GM18517 (cell line): ENCODE data around the gene ASGR1.
"Not testable (repeated sequence)": the region's sequence is repeated elsewhere in the genome, so short reads cannot be mapped to it uniquely, and the experiment has no call there.

Experiments used
- ATAC-seq: cut with Tn5 transposase; IDR thresholded peaks from one replicate; pipeline ENCODE4 v1.9.1; 2021; ENCODE audit warnings: mild to moderate bottlenecking, moderate library complexity; ENCODE audit not compliant: unreplicated experiment

ASGR1 gene

GRCh38 chr17:7168841-7169564 lies 10.2 kb downstream of the ASGR1 start:
- not testable (repeated sequence) for ATAC-seq

GRCh38 chr17:7167832-7168231 lies 11.3 kb downstream of the ASGR1 start:
- ATAC-seq: no peak

GRCh38 chr17:7166873-7167272 lies 12.3 kb downstream of the ASGR1 start:
- no peak for ATAC-seq

- ATAC-seq: not testable (repeated sequence)
Measured at GRCh38 chr17:7159571-7159970, 19.6 kb downstream of the ASGR1 start.

GRCh38 chr17:7158424-7158823 lies 20.7 kb downstream of the ASGR1 start:
- not testable (repeated sequence) for ATAC-seq

- ATAC-seq: no peak
Measured at GRCh38 chr17:7156342-7156940, 22.7 kb downstream of the ASGR1 start.

- no peak for ATAC-seq
Measured at GRCh38 chr17:7147772-7148171, 31.4 kb downstream of the ASGR1 start.

GRCh38 chr17:7146115-7146514 lies 33.1 kb downstream of the ASGR1 start:
- no peak for ATAC-seq

GRCh38 chr17:7144213-7144612 lies 35.0 kb downstream of the ASGR1 start:
- ATAC-seq: no peak

- ATAC-seq: no peak
Measured at GRCh38 chr17:7141824-7142223, 37.3 kb downstream of the ASGR1 start.

- no peak for ATAC-seq
Measured at GRCh38 chr17:7139400-7139799, 39.8 kb downstream of the ASGR1 start.

- no peak for ATAC-seq
Measured at GRCh38 chr17:7138800-7139381, 40.3 kb downstream of the ASGR1 start.

- no peak for ATAC-seq
Measured at GRCh38 chr17:7137171-7137943, 41.8 kb downstream of the ASGR1 start.

GRCh38 chr17:7136266-7136877 lies 42.8 kb downstream of the ASGR1 start:
- ATAC-seq: no peak

- no peak for ATAC-seq
Measured at GRCh38 chr17:7133916-7134315, 45.3 kb downstream of the ASGR1 start.

- no peak for ATAC-seq
Measured at GRCh38 chr17:7133424-7133823, 45.7 kb downstream of the ASGR1 start.

GRCh38 chr17:7132511-7133094 lies 46.6 kb downstream of the ASGR1 start:
- no peak for ATAC-seq

GRCh38 chr17:7131423-7131791 lies 47.8 kb downstream of the ASGR1 start:
- no peak for ATAC-seq

- ATAC-seq: no peak
Measured at GRCh38 chr17:7130621-7131422, 48.3 kb downstream of the ASGR1 start.

- no peak for ATAC-seq
Measured at GRCh38 chr17:7129311-7129710, 49.9 kb downstream of the ASGR1 start.
